ENCODE measurements around the gene CLEC7A.

GRCh38 chr12:10122689-10123088 lies 7.3 kb downstream of the CLEC7A start:
- TF ChIP-seq CTCF (conservative IDR thresholded peaks at IDR 0.05; ENCODE audit: low read depth, low read length), result no peak
- TF ChIP-seq EZH2 (IDR thresholded peaks at IDR 0.05; ENCODE audit: low read length, unreplicated experiment), result no peak
- no peak for TF ChIP-seq EZH2phosphoT487 (IDR thresholded peaks at IDR 0.05; ENCODE audit: borderline replicate concordance, low read length)

Data from PC-3 (cell line).